Neural progenitor cell (in vitro differentiated cells): Measurements from ENCODE around the gene MAT2A. TPM values are rescaled to one million over a fixed set of nuclear protein-coding genes. Genes with fewer than 3 reads are reported as not detected.

Experiments used
- DNase-seq: peaks from one replicate; pipeline ENCODE4 v3.0.0-alpha.2; 2016; ENCODE audit warnings: low spot score
- H2AFZ ChIP-seq: fragments of 200-600 bp; sonication (generic); replicated peaks from 2 replicates; pipeline ENCODE4 v1.6.1; 2016; ENCODE audit warnings: antibody characterized with exemption
- H3F3A ChIP-seq: fragments of 200-600 bp; sonication (generic); 2 replicates; pipeline ENCODE4 v1.6.1; 2016; ENCODE audit warnings: antibody characterized with exemption, low read depth
- H3K27ac ChIP-seq: fragments of 200-600 bp; sonication (generic); 2 replicates; pipeline ENCODE4 v1.5.1; 2016; ENCODE audit warnings: mild to moderate bottlenecking
- H3K27me3 ChIP-seq: fragments of 200-600 bp; sonication (generic); 2 replicates; pipeline ENCODE4 v1.6.1; 2016; ENCODE audit warnings: mild to moderate bottlenecking, moderate library complexity
- H3K36me3 ChIP-seq: fragments of 200-600 bp; sonication (generic); 2 replicates; pipeline ENCODE4 v1.5.1; 2016
- H3K4me1 ChIP-seq: fragments of 200-600 bp; sonication (generic); 2 replicates; pipeline ENCODE4 v1.6.1; 2016; ENCODE audit warnings: mixed run types
- H3K4me2 ChIP-seq: fragments of 200-600 bp; sonication (generic); 2 replicates; pipeline ENCODE4 v1.6.1; 2016
- H3K4me3 ChIP-seq: fragments of 200-600 bp; sonication (generic); 2 replicates; pipeline ENCODE4 v1.5.1; 2016
- H3K79me2 ChIP-seq: fragments of 200-600 bp; sonication (generic); 2 replicates; pipeline ENCODE4 v1.6.1; 2016; ENCODE audit warnings: low read depth
- H3K9ac ChIP-seq: fragments of 200-600 bp; sonication (generic); 2 replicates; pipeline ENCODE4 v1.6.1; 2016
- H3K9me3 ChIP-seq: fragments of 200-600 bp; sonication (generic); 2 replicates; pipeline ENCODE4 v1.5.1; 2016; ENCODE audit warnings: low read depth
- H4K20me1 ChIP-seq: fragments of 200-600 bp; sonication (generic); 2 replicates; pipeline ENCODE4 v1.6.1; 2016; ENCODE audit warnings: low read depth
- H3K27ac Mint-ChIP-seq: 3 replicates; pipeline ENCODE4 v1.8.0; 2021; ENCODE audit warnings: mixed read lengths
- H3K27me3 Mint-ChIP-seq: 2 replicates; pipeline ENCODE4 v1.8.0; 2022; ENCODE audit warnings: low read depth, mild to moderate bottlenecking, inconsistent platforms, moderate library complexity, mixed read lengths; ENCODE audit not compliant: insufficient read depth
- H3K36me3 Mint-ChIP-seq: 3 replicates; pipeline ENCODE4 v1.8.0; 2021; ENCODE audit warnings: mixed read lengths
- H3K4me1 Mint-ChIP-seq: 3 replicates; pipeline ENCODE4 v1.8.0; 2021; ENCODE audit warnings: mixed read lengths
- H3K4me3 Mint-ChIP-seq: 3 replicates; pipeline ENCODE4 v1.8.0; 2021; ENCODE audit warnings: mild to moderate bottlenecking, moderate library complexity, mixed read lengths
- H3K9me3 Mint-ChIP-seq: 3 replicates; pipeline ENCODE4 v1.8.0; 2020; ENCODE audit warnings: mixed read lengths
- CTCF ChIP-seq: fragments of 200-600 bp; sonication (generic); IDR thresholded peaks from 2 replicates; pipeline ENCODE4 v1.5.1; 2017; ENCODE audit warnings: antibody characterized with exemption, mild to moderate bottlenecking
- EZH2 ChIP-seq: fragments of 200-600 bp; sonication (generic); IDR thresholded peaks from 2 replicates; pipeline ENCODE4 v1.6.1; 2017; ENCODE audit warnings: antibody characterized with exemption, mild to moderate bottlenecking, moderate library complexity
- EZH2phosphoT487 ChIP-seq: fragments of 200-600 bp; sonication (generic); IDR thresholded peaks from 2 replicates; pipeline ENCODE4 v1.6.1; 2017; ENCODE audit warnings: antibody characterized with exemption
- total RNA-seq: library from RNA; depleted of rRNA; stranded (reverse); fragments of >200 nt; gene quantifications from 2 replicates; pipeline ENCODE4 v1.2.3, GENCODE V29; 2015; ENCODE audit warnings: low replicate concordance

MAT2A gene
- total RNA-seq: 180 and 221 TPM in 2 replicates

GRCh38 chr2:85538507-85539360 is at the start of gene MAT2A:
Gene MAT2A (plus strand): TSS chr2:85539168. CDS start chr2:85539288, 120 bp downstream.
- Histone ChIP-seq H3K27ac (peak within 1 kb of the TSS; percentile 100), H3F3A (peaks cover 54% of the 10 kb centered on the region), H3K27me3 (no peaks in the 10 kb centered on the region), H2AFZ (peak within 1 kb of the TSS; percentile 75), H3K4me2 (peak within 1 kb of the TSS; percentile 89), H4K20me1 (peaks cover 44% of the 10 kb centered on the region), H3K4me3 (peak within 1 kb of the TSS; percentile 72), H3K79me2 (peaks cover 69% of the 10 kb centered on the region), H3K36me3 (peaks cover 30% of the 10 kb centered on the region), H3K4me1 (peaks cover 43% of the 10 kb centered on the region), H3K9ac (peak within 1 kb of the TSS; percentile 98), H3K9me3 (no peaks in the 10 kb centered on the region)
- no peak for TF ChIP-seq EZH2phosphoT487
- peak; percentile 78 for TF ChIP-seq CTCF
- no peak for TF ChIP-seq EZH2
- H3K36me3 Mint-ChIP-seq: peaks cover 33% of the 10 kb centered on the region
- H3K4me3 Mint-ChIP-seq: peak within 1 kb of the TSS; percentile 97
- peak; percentile 97 for DNase-seq
- peaks cover 55% of the 10 kb centered on the region for H3K4me1 Mint-ChIP-seq
- peaks cover 3% of the 10 kb centered on the region for H3K27me3 Mint-ChIP-seq
- H3K27ac Mint-ChIP-seq: peak within 1 kb of the TSS; percentile 100
- no peaks in the 10 kb centered on the region for H3K9me3 Mint-ChIP-seq

DNA sequence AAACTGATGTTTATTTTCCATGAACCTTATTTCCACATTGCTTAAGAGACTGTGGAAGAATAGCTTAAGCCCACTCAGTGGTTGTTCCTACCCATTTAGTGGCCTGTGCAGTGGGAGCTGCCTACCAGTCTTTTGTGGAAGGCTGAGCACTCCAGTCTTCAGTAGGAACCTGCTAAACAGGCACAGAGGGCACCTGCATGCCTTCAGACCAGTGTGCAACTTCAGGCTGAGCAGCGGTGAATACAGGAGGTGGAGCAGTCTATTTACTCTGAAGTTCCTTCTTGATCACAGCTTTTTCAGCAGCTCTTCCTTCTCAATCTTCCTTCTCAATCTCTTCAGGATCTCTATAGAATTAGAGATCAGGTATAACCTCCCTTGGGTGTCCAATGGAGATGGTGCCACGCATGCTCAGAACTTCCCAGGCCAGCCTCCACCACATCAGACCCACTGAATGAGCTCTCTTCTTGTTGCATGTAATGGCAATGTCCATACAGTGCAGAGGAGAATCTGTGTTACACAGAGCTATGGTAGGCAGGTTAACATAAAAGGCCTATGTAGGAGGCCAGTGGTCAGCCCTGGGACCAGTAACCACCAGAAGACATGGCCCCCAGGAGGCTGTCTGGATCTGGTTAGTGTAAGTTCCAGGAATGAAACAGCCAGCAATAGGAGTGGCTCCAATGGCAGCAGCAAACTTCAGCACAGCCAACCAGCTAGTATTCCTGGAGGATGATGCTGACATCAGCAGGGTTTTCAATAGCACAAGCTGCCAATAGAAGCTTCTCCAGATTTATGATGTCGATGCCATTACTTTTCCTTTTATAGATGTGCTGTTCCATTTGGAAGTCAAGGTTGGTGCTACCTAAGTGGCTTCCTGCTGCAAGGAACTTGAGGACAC is 47.9 kb upstream of the MAT2A start:
- no peaks in the 10 kb centered on the region for H3K9me3 ChIP-seq
- peaks cover 5% of the 10 kb centered on the region for H3K27me3 Mint-ChIP-seq
- H3K27ac ChIP-seq: no peak overlapping the region
- no peaks in the 10 kb centered on the region for H3K27me3 ChIP-seq
- no peaks in the 10 kb centered on the region for H3K36me3 Mint-ChIP-seq
- TF ChIP-seq EZH2phosphoT487 (no peak), CTCF (no peak), EZH2 (no peak)
- H3K9me3 Mint-ChIP-seq: peaks cover 14% of the 10 kb centered on the region
- no peak overlapping the region for H3K9ac ChIP-seq
- no peak for DNase-seq
- H3K4me1 Mint-ChIP-seq: no peaks in the 10 kb centered on the region
- H3K4me3 Mint-ChIP-seq: no peak overlapping the region
- H3K4me1 ChIP-seq: no peaks in the 10 kb centered on the region
- H4K20me1 ChIP-seq: no peaks in the 10 kb centered on the region
- no peak overlapping the region for H3K4me2 ChIP-seq
- no peak overlapping the region for H3K27ac Mint-ChIP-seq
- H3K79me2 ChIP-seq: no peaks in the 10 kb centered on the region
- no peaks in the 10 kb centered on the region for H3K36me3 ChIP-seq
- H3F3A ChIP-seq: no peaks in the 10 kb centered on the region
- no peak overlapping the region for H2AFZ ChIP-seq
- no peak overlapping the region for H3K4me3 ChIP-seq

DNA sequence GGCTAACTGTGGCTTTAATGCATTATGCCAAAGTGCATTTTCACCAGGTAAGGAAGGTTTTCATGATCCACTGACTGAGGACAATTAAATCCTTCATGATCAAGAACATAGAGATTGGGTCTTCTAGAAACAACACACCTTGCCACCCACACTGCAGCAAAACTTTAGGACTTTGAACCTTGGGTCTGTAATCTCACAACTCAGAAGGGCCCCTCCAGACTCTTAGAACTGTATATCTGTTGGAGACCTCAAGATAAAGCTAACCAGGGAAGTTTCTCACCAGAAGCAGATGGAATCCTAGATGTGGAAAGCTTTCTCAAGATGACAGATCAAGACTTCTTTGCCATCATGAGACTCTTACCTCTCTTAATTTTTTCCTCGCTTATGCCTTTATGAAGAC is 42.5 kb upstream of the MAT2A start:
- no peak overlapping the region for H3K9ac ChIP-seq
- H3K79me2 ChIP-seq: no peaks in the 10 kb centered on the region

More for the DNA sequence above, 42.5 kb upstream of the MAT2A start:
- no peak overlapping the region for H3K4me3 ChIP-seq
- Mint-ChIP-seq H3K4me3 (no peak overlapping the region), H3K9me3 (peaks cover 3% of the 10 kb centered on the region), H3K4me1 (no peaks in the 10 kb centered on the region), H3K27me3 (peaks cover 2% of the 10 kb centered on the region), H3K27ac (no peak overlapping the region), H3K36me3 (no peaks in the 10 kb centered on the region)
- no peak for DNase-seq
- H3K4me1 ChIP-seq: no peaks in the 10 kb centered on the region
- no peaks in the 10 kb centered on the region for H4K20me1 ChIP-seq
- no peak overlapping the region for H2AFZ ChIP-seq
- H3K4me2 ChIP-seq: no peak overlapping the region
- no peak for TF ChIP-seq CTCF
- no peak for TF ChIP-seq EZH2phosphoT487
- TF ChIP-seq EZH2: no peak
- H3K27me3 ChIP-seq: no peaks in the 10 kb centered on the region
- no peaks in the 10 kb centered on the region for H3F3A ChIP-seq
- H3K36me3 ChIP-seq: no peaks in the 10 kb centered on the region
- H3K27ac ChIP-seq: no peak overlapping the region
- H3K9me3 ChIP-seq: no peaks in the 10 kb centered on the region
